CD14-positive monocyte (primary cell): ENCODE measurements around the gene SLC5A4. TPM values are rescaled to one million over a fixed set of nuclear protein-coding genes. Genes with fewer than 3 reads are reported as not detected.
"Not testable (repeated sequence)": the region's sequence is repeated elsewhere in the genome, so short reads cannot be mapped to it uniquely, and the experiment has no call there.

ENCODE experiments used
- DNase-seq, 3 donors: peaks; one replicate each; pipeline ENCODE4 v3.0.0-alpha.2; 2011 to 2022
- H2AFZ ChIP-seq: 2 replicates; pipeline ENCODE4 v1.6.0; 2012; ENCODE audit warnings: mild to moderate bottlenecking, low read depth, low read length, inconsistent platforms; ENCODE audit not compliant: insufficient read depth, poor library complexity, severe bottlenecking
- H3K27ac ChIP-seq, 2 donors: 1 replicate in 1 of 2; 2 replicates in 1 of 2; pipeline ENCODE4 v1.5.1; 2012 to 2013; ENCODE audit warnings: low read length in 2 of 2, control low read depth in 1 of 2, inconsistent platforms in 1 of 2, low read depth in 1 of 2, mild to moderate bottlenecking in 1 of 2
- H3K27me3 ChIP-seq, 2 donors: one replicate each; pipeline versions ENCODE4 v1.6.0 to v1.6.1; 2011 to 2013; ENCODE audit warnings: low read length in 2 of 2; ENCODE audit not compliant: control insufficient read depth in 2 of 2, insufficient read depth in 2 of 2
- H3K36me3 ChIP-seq, 2 donors: replicated peaks in 1 of 2; 1 replicate in 1 of 2; 2 replicates in 1 of 2; pipeline versions ENCODE4 v1.5.1 to v1.6.1; 2012 to 2013; ENCODE audit warnings: low read length in 2 of 2, control low read depth in 1 of 2, inconsistent platforms in 1 of 2, mild to moderate bottlenecking in 1 of 2; ENCODE audit not compliant: insufficient read depth in 2 of 2, control insufficient read depth in 1 of 2
- H3K4me1 ChIP-seq, 2 donors: 1 replicate in 1 of 2; 2 replicates in 1 of 2; pipeline versions ENCODE4 v1.5.1 to v1.6.1; 2012 to 2013; ENCODE audit warnings: low read length in 2 of 2, control low read depth in 1 of 2, inconsistent platforms in 1 of 2, mild to moderate bottlenecking in 1 of 2, moderate library complexity in 1 of 2; ENCODE audit not compliant: insufficient read depth in 2 of 2, control insufficient read depth in 1 of 2
- H3K4me2 ChIP-seq: replicated peaks from 2 replicates; pipeline ENCODE3; 2012; ENCODE audit warnings: low read length, moderate library complexity, mild to moderate bottlenecking; ENCODE audit not compliant: poor library complexity, severe bottlenecking; ENCODE audit errors: extremely low read depth
- H3K4me3 ChIP-seq, 3 experiments: fragments of 200-600 bp in 1 of 3; sonication (generic) in 1 of 3; replicated peaks in 1 of 3; 1 replicate in 2 of 3; 2 replicates in 1 of 3; pipeline ENCODE4 v1.5.1; 2011 to 2013; ENCODE audit warnings: low read length in 3 of 3, mild to moderate bottlenecking in 3 of 3, control low read depth in 2 of 3, low read depth in 2 of 3, inconsistent platforms in 1 of 3, moderate library complexity in 1 of 3
- H3K79me2 ChIP-seq: 2 replicates; pipeline ENCODE4 v1.6.0; 2012; ENCODE audit warnings: mild to moderate bottlenecking, control low read depth, inconsistent platforms, low read length, moderate library complexity; ENCODE audit not compliant: insufficient read depth
- H3K9ac ChIP-seq: 2 replicates; pipeline ENCODE4 v1.6.0; 2017; ENCODE audit warnings: low read length, mild to moderate bottlenecking; ENCODE audit not compliant: insufficient read depth, poor library complexity, severe bottlenecking
- H3K9me3 ChIP-seq, 2 donors: replicated peaks in 1 of 2; 1 replicate in 1 of 2; 2 replicates in 1 of 2; pipeline versions ENCODE4 v1.5.1 to v1.6.1; 2012 to 2013; ENCODE audit warnings: low read length in 2 of 2, control low read depth in 1 of 2; ENCODE audit not compliant: control insufficient read depth in 1 of 2, insufficient read depth in 1 of 2
- H4K20me1 ChIP-seq: 2 replicates; pipeline ENCODE4 v1.6.0; 2012; ENCODE audit warnings: mild to moderate bottlenecking, low read length, control low read depth, moderate library complexity; ENCODE audit not compliant: insufficient read depth
- H3K27ac Mint-ChIP-seq, 7 donors: one replicate each; pipeline ENCODE4 v1.8.0; 2020; ENCODE audit warnings: mild to moderate bottlenecking in 7 of 7, mixed read lengths in 7 of 7, moderate library complexity in 6 of 7, inconsistent platforms in 2 of 7
- H3K27me3 Mint-ChIP-seq, 3 donors: one replicate each; pipeline ENCODE4 v1.8.0; 2021 to 2022; ENCODE audit warnings: low read depth in 3 of 3, mild to moderate bottlenecking in 3 of 3, mixed read lengths in 3 of 3, moderate library complexity in 3 of 3, inconsistent platforms in 1 of 3
- H3K36me3 Mint-ChIP-seq, 2 donors: one replicate each; pipeline ENCODE4 v1.8.0; 2020; ENCODE audit warnings: mixed read lengths in 2 of 2, inconsistent platforms in 1 of 2, mild to moderate bottlenecking in 1 of 2
- H3K4me1 Mint-ChIP-seq: one replicate; pipeline ENCODE4 v1.8.0; 2020; ENCODE audit warnings: mild to moderate bottlenecking, mixed read lengths
- H3K4me3 Mint-ChIP-seq, 2 donors: one replicate each; pipeline ENCODE4 v1.8.0; 2020; ENCODE audit warnings: mild to moderate bottlenecking in 2 of 2, mixed read lengths in 2 of 2, moderate library complexity in 1 of 2
- H3K9me3 Mint-ChIP-seq, 7 donors: one replicate each; pipeline ENCODE4 v1.8.0; 2020 to 2022; ENCODE audit warnings: mixed read lengths in 7 of 7, mild to moderate bottlenecking in 6 of 7, moderate library complexity in 6 of 7, inconsistent platforms in 2 of 7
- WGBS: methylation state at CpG from one replicate; pipeline ENCODE4 v1.1.5; 2013; ENCODE audit warnings: missing lambda C conversion rate; ENCODE audit not compliant: insufficient coverage; 5-methylcytosine and 5-hydroxymethylcytosine counted together
- intact Hi-C, 2 donors: fragments of 100-400 bp; cut with micrococcal nuclease; formaldehyde crosslinking; loops; one replicate each; pipeline versions ENCODE4 v1.15.0 to v1.15.1; 2023
- polyA plus RNA-seq, 3 donors: library from polyadenylated mRNA; depleted of rRNA in 1 of 3; unstranded in 2 of 3; stranded (reverse) in 1 of 3; fragments of 300-500 nt in 2 of 3; fragments of >200 nt in 1 of 3; fragmentation: Illumina TruSeq in 2 of 3; gene quantifications; 1 replicate in 2 of 3; 2 replicates in 1 of 3; pipeline ENCODE4 v1.2.3, GENCODE V29; 2012 to 2021
- TF ChIP-seq, protein P1 (sequence below): fragments of 200-600 bp; IDR thresholded peaks from one replicate; pipeline ENCODE4 v1.8.0; 2022; ENCODE audit warnings: antibody characterized with exemption, mild to moderate bottlenecking

Gene SLC5A4
- polyA plus RNA-seq, 3 donors, result not detected

DNA sequence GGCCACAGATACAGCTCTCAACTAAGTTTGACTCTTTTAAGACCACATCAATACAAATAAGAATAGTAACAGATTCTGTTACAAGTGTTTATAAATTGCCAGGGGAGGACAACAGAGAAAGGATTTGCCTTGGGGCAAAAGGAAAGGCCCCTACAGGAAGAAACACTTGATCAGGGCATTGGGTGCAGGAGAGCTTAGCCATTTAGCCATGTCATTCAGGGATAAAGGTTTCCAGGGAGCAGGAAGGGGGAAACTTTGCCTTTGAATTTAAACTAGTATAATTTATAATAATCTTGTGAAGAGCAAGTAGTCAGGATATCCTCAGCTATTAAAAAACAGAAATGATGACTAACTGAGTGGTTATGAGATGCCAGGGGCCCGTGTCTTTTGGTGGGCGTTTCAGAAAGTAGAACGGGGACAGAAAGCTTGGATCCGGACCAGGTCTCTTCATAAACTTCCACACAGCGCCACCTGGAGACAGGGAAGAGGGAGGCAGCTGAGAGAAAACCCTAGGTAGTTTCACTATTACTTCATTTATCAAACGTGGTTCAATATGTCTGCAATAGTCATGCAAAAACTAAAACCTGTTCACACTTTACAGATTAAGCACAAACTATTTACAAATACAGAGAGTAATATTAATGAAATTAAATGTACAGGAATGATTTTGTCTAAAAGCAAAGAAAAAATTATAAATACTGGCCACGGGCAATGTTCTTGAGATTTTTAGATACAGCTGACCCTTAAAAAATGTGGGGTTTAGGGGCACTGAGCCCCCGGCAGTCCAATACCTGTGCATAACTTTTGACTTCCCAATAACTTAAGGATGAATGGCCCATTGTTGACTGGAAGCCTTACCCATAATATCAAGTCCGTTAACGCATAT, 11.0 kb upstream of the SLC5A4 start:
- Histone ChIP-seq H3K4me1 (peaks cover 0 to 4% of the 10 kb centered on the region in 2 donors), H3K36me3 (no peaks in the 10 kb centered on the region), H3K4me2 (peak overlapping the region; percentile 36), H3K27me3 (no peaks in the 10 kb centered on the region), H3K9ac (no peak overlapping the region), H3K4me3 (no peak overlapping the region), H3K79me2 (no peaks in the 10 kb centered on the region), H3K27ac (no peak overlapping the region), H4K20me1 (no peaks in the 10 kb centered on the region), H2AFZ (no peak overlapping the region), H3K9me3 (no peaks in the 10 kb centered on the region)
- intact Hi-C loops, result loop anchor here (2.0 to 10.0 kb wide), 5 partner anchors 64 to 291 kb away; no protein-coding TSS in a partner anchor
- Mint-ChIP-seq H3K36me3 (no peaks in the 10 kb centered on the region), H3K27me3 (peaks cover 0 to 7% (median 5%) of the 10 kb centered on the region in 3 donors), H3K27ac (no peak overlapping the region), H3K4me3 (peak overlapping the region in 1 of 2 donors; percentile 30), H3K4me1 (peaks cover 6% of the 10 kb centered on the region), H3K9me3 (peaks cover 0 to 6% (median 1%) of the 10 kb centered on the region in 7 donors)
- TF ChIP-seq, protein P1, sequence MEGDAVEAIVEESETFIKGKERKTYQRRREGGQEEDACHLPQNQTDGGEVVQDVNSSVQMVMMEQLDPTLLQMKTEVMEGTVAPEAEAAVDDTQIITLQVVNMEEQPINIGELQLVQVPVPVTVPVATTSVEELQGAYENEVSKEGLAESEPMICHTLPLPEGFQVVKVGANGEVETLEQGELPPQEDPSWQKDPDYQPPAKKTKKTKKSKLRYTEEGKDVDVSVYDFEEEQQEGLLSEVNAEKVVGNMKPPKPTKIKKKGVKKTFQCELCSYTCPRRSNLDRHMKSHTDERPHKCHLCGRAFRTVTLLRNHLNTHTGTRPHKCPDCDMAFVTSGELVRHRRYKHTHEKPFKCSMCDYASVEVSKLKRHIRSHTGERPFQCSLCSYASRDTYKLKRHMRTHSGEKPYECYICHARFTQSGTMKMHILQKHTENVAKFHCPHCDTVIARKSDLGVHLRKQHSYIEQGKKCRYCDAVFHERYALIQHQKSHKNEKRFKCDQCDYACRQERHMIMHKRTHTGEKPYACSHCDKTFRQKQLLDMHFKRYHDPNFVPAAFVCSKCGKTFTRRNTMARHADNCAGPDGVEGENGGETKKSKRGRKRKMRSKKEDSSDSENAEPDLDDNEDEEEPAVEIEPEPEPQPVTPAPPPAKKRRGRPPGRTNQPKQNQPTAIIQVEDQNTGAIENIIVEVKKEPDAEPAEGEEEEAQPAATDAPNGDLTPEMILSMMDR, result peak; percentile 94
- DNase-seq, result peak; percentile 57 to 67 (median 63)
- WGBS, result 50% methylated on average over 2 of the region's 10 CpGs

DNA sequence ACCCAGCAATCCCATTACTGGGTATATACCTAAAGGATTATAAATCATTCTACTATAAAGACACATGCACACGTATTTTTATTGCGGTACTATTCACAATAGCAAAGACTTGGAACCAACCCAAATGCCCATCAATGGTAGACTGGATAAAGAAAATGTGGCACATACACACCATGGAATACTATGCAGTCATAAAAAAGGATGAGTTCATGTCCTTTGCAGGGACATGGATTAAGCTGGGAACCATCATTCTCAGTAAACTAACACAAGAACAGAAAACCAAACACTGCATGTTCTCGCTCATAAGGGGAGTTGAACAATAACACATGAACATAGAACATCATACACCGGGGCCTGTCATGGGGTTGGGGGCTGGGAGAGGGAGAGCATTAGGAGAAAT, 8.5 kb upstream of the SLC5A4 start:
- H3K36me3 ChIP-seq, DNase-seq, H4K20me1 ChIP-seq, H3K79me2 ChIP-seq, H3K27ac Mint-ChIP-seq, H3K4me1 ChIP-seq, H3K27me3 ChIP-seq, H3K4me3 ChIP-seq, H3K4me2 ChIP-seq, H2AFZ ChIP-seq, H3K9ac ChIP-seq, H3K36me3 Mint-ChIP-seq, H3K4me3 Mint-ChIP-seq, H3K9me3 Mint-ChIP-seq, H3K27ac ChIP-seq, H3K4me1 Mint-ChIP-seq, H3K9me3 ChIP-seq: not testable (repeated sequence)
- WGBS, result no CpG with 5 or more reads among the region's 4 CpGs
- peaks cover 3 to 12% (median 12%) of the 10 kb centered on the region in 3 donors for H3K27me3 Mint-ChIP-seq
- intact Hi-C loops, result loop anchor here in 1 of 2 donors (5.0 to 10.0 kb wide), 2 partner anchors 61 to 289 kb away; no protein-coding TSS in a partner anchor
